IMR-90 (cell line): Measurements from ENCODE around the gene SERPINA12. TPM values are rescaled to one million over a fixed set of nuclear protein-coding genes. Genes with fewer than 3 reads are reported as not detected.

Experiments
- ATAC-seq: fragments of 200-7000 bp; cut with Tn5 transposase; 2 replicates; pipeline ENCODE4 v1.9.1; 2020; ENCODE audit warnings: low read depth, mild to moderate bottlenecking, moderate library complexity
- BruUV-seq: library from RNA; stranded (reverse); fragments of 400-500 nt; replicated peaks from 2 replicates; lab custom pipeline; 2021; lab: Mats Ljungman, UMichigan
- CTCF ChIA-PET: fragments of 300-600 bp; formaldehyde crosslinking; extraction: SDS; loops from one replicate; lab custom pipeline; 2021; ENCODE audit warnings: antibody characterized with exemption; lab: Yijun Ruan, JAX
- POLR2A ChIA-PET: fragments of 300-600 bp; sonication (Branson Sonifier 250); formaldehyde crosslinking; loops from one replicate; lab custom pipeline; 2022; ENCODE audit warnings: antibody characterized with exemption; ENCODE audit not compliant: unreplicated experiment; lab: Charles Lee
- DNase-seq: peaks from one replicate; pipeline ENCODE4 v3.0.0; 2013
- H2AFZ ChIP-seq: replicated peaks from 2 replicates; pipeline ENCODE3; 2013; ENCODE audit warnings: low read length, mild to moderate bottlenecking; ENCODE audit not compliant: poor library complexity
- H2AK5ac ChIP-seq: 2 replicates; pipeline ENCODE4 v1.6.1; 2013; ENCODE audit warnings: low read depth, low read length, inconsistent platforms
- H2AK9ac ChIP-seq: replicated peaks from 2 replicates; pipeline ENCODE3; 2013; ENCODE audit warnings: mild to moderate bottlenecking, low read depth, low read length, moderate library complexity; ENCODE audit not compliant: poor library complexity
- H2BK120ac ChIP-seq: 2 replicates; pipeline ENCODE4 v1.6.1; 2013; ENCODE audit warnings: low read depth, low read length, inconsistent platforms
- H2BK15ac ChIP-seq: 3 replicates; pipeline ENCODE4 v1.6.1; 2013; ENCODE audit warnings: low read depth, low read length, inconsistent platforms
- H2BK20ac ChIP-seq: 2 replicates; pipeline ENCODE4 v1.6.1; 2013; ENCODE audit warnings: low read depth, mild to moderate bottlenecking, inconsistent platforms, low read length, moderate library complexity
- H2BK5ac ChIP-seq: 2 replicates; pipeline ENCODE4 v1.6.1; 2013; ENCODE audit warnings: mild to moderate bottlenecking, low read depth, low read length, inconsistent platforms; ENCODE audit not compliant: poor library complexity, severe bottlenecking
- H3K14ac ChIP-seq: replicated peaks from 2 replicates; pipeline ENCODE4 v1.6.1; 2013; ENCODE audit warnings: low read depth, low read length, inconsistent platforms
- H3K18ac ChIP-seq: 2 replicates; pipeline ENCODE4 v1.6.1; 2013; ENCODE audit warnings: low read depth, low read length, control low read depth
- H3K23ac ChIP-seq: 2 replicates; pipeline ENCODE4 v1.6.1; 2013; ENCODE audit warnings: low read depth, low read length, inconsistent platforms
- H3K27ac ChIP-seq: 2 replicates; pipeline ENCODE4 v1.5.1; 2013; ENCODE audit warnings: mild to moderate bottlenecking, control low read depth, low read length; ENCODE audit not compliant: insufficient read depth
- H3K27me3 ChIP-seq: 2 replicates; pipeline ENCODE4 v1.6.1; 2013; ENCODE audit warnings: low read length; ENCODE audit not compliant: control insufficient read depth, insufficient read depth
- H3K36me3 ChIP-seq: 2 replicates; pipeline ENCODE4 v1.6.1; 2013; ENCODE audit warnings: low read length, mixed read lengths; ENCODE audit not compliant: control insufficient read depth, insufficient read depth
- H3K4ac ChIP-seq: 2 replicates; pipeline ENCODE4 v1.6.1; 2013; ENCODE audit warnings: low read depth, low read length, inconsistent platforms
- H3K4me1 ChIP-seq: 2 replicates; pipeline ENCODE4 v1.6.1; 2013; ENCODE audit warnings: low read length, mixed read lengths; ENCODE audit not compliant: control insufficient read depth, insufficient read depth
- H3K4me2 ChIP-seq: 2 replicates; pipeline ENCODE4 v1.6.1; 2013; ENCODE audit warnings: low read depth, mild to moderate bottlenecking, control low read depth, low read length, moderate library complexity
- H3K4me3 ChIP-seq: 2 replicates; pipeline ENCODE4 v1.5.1; 2013; ENCODE audit warnings: low read depth, mild to moderate bottlenecking, control low read depth, low read length, moderate library complexity; ENCODE audit not compliant: insufficient read depth
- H3K56ac ChIP-seq: 2 replicates; pipeline ENCODE4 v1.6.1; 2013; ENCODE audit warnings: low read length, inconsistent platforms; ENCODE audit not compliant: insufficient read depth; ENCODE audit errors: extremely low read depth
- H3K79me1 ChIP-seq, 2 experiments: 2 replicates each; pipeline ENCODE4 v1.6.1; 2013; ENCODE audit warnings: low read length in 2 of 2, inconsistent platforms in 1 of 2, low read depth in 1 of 2
- H3K9ac ChIP-seq: 2 replicates; pipeline ENCODE4 v1.6.1; 2013; ENCODE audit warnings: low read depth, low read length, control low read depth
- H3K9me1 ChIP-seq: 2 replicates; pipeline ENCODE4 v1.6.1; 2013; ENCODE audit warnings: low read length, inconsistent platforms; ENCODE audit not compliant: insufficient read depth
- H3K9me3 ChIP-seq: 2 replicates; pipeline ENCODE4 v1.6.1; 2013; ENCODE audit warnings: low read length; ENCODE audit not compliant: control insufficient read depth, insufficient read depth
- H4K20me1 ChIP-seq: 2 replicates; pipeline ENCODE4 v1.6.1; 2013; ENCODE audit warnings: low read length, inconsistent platforms; ENCODE audit not compliant: insufficient read depth
- H4K5ac ChIP-seq: 2 replicates; pipeline ENCODE4 v1.6.1; 2013; ENCODE audit warnings: mild to moderate bottlenecking, low read depth, low read length, control low read depth
- H4K8ac ChIP-seq, 2 experiments: 2 replicates each; pipeline ENCODE4 v1.6.1; 2013; ENCODE audit warnings: low read depth in 2 of 2, low read length in 2 of 2, control low read depth in 1 of 2, inconsistent platforms in 1 of 2
- H4K91ac ChIP-seq: 2 replicates; pipeline ENCODE4 v1.6.1; 2013; ENCODE audit warnings: low read depth, low read length, inconsistent platforms; ENCODE audit not compliant: insufficient read depth
- BHLHE40 ChIP-seq: fragments of 150-350 bp; IDR thresholded peaks from 2 replicates; pipeline ENCODE4 v1.6.1; 2016; ENCODE audit warnings: mild to moderate bottlenecking, low read depth, low read length
- CEBPB ChIP-seq: IDR thresholded peaks from 2 replicates; pipeline ENCODE4 v1.6.1; 2012; ENCODE audit warnings: low read depth, low read length, improper control_type of control experiment
- CHD1 ChIP-seq: IDR thresholded peaks from 2 replicates; pipeline ENCODE4 v1.6.1; 2012; ENCODE audit warnings: low read depth, low read length, improper control_type of control experiment
- CTCF ChIP-seq: conservative IDR thresholded peaks from 2 replicates; pipeline ENCODE4 v1.5.1; 2012; ENCODE audit warnings: mild to moderate bottlenecking, low read depth, low read length, improper control_type of control experiment
- ELK1 ChIP-seq: fragments of 150-350 bp; IDR thresholded peaks from 2 replicates; pipeline ENCODE4 v1.6.1; 2016; ENCODE audit warnings: low read depth, mild to moderate bottlenecking, low read length, moderate library complexity, borderline replicate concordance
- FOS ChIP-seq: fragments of 150-350 bp; IDR thresholded peaks from 2 replicates; pipeline ENCODE4 v1.6.1; 2016; ENCODE audit warnings: low read depth, low read length
- MAFK ChIP-seq: IDR thresholded peaks from 2 replicates; pipeline ENCODE4 v1.6.1; 2012; ENCODE audit warnings: low read depth, low read length, improper control_type of control experiment
- MAZ ChIP-seq: IDR thresholded peaks from 2 replicates; pipeline ENCODE4 v1.6.1; 2012; ENCODE audit warnings: low read depth, mild to moderate bottlenecking, low read length, improper control_type of control experiment, moderate library complexity, borderline replicate concordance
- MXI1 ChIP-seq: IDR thresholded peaks from 2 replicates; pipeline ENCODE4 v1.6.1; 2012; ENCODE audit warnings: low read depth, mild to moderate bottlenecking, low read length, moderate library complexity, borderline replicate concordance
- NFE2L2 ChIP-seq: fragments of 150-350 bp; IDR thresholded peaks from 2 replicates; pipeline ENCODE4 v1.6.1; 2016; ENCODE audit warnings: low read depth, mild to moderate bottlenecking, low read length
- POLR2A ChIP-seq: IDR thresholded peaks from 2 replicates; pipeline ENCODE4 v1.6.1; 2012; ENCODE audit warnings: mild to moderate bottlenecking, low read depth, low read length
- RAD21 ChIP-seq: IDR thresholded peaks from 2 replicates; pipeline ENCODE4 v1.6.1; 2012; ENCODE audit warnings: low read length, improper control_type of control experiment
- RCOR1 ChIP-seq: IDR thresholded peaks from 2 replicates; pipeline ENCODE4 v1.6.1; 2012; ENCODE audit warnings: mild to moderate bottlenecking, low read length, improper control_type of control experiment; ENCODE audit not compliant: insufficient replicate concordance
- RFX5 ChIP-seq: IDR thresholded peaks from 2 replicates; pipeline ENCODE4 v1.8.0; 2012; ENCODE audit warnings: low read depth, mild to moderate bottlenecking, low read length, moderate library complexity
- SMC3 ChIP-seq: fragments of 150-350 bp; IDR thresholded peaks from 2 replicates; pipeline ENCODE4 v1.6.1; 2016; ENCODE audit warnings: low read depth, mild to moderate bottlenecking, antibody characterized with exemption, low read length, moderate library complexity
- USF2 ChIP-seq: fragments of 150-350 bp; IDR thresholded peaks from 2 replicates; pipeline ENCODE4 v1.6.1; 2017; ENCODE audit warnings: mild to moderate bottlenecking, antibody characterized with exemption, low read length, low read depth
- WGBS, 2 experiments: methylation state at CpG; one replicate each; pipeline versions ENCODE4 v1.1.5 to v1.1.7; 2013; ENCODE audit warnings: missing lambda C conversion rate in 2 of 2; ENCODE audit not compliant: insufficient read length in 1 of 2; ENCODE audit errors: extremely low coverage in 2 of 2; 5-methylcytosine and 5-hydroxymethylcytosine counted together
- dilution Hi-C: fragments of 300-500 bp; cut with HindIII; formaldehyde crosslinking; loops from one replicate; pipeline ENCODE4 v1.14.3; 2018; ENCODE audit warnings: low sequenced_read_pairs; ENCODE audit not compliant: unreplicated experiment
- in situ Hi-C: fragments of 300-500 bp; cut with MboI; formaldehyde crosslinking; loops from 3 replicates; pipeline ENCODE4 v1.14.3; 2019; ENCODE audit warnings: low sequenced_read_pairs, inconsistent platforms, mixed read lengths
- intact Hi-C: fragments of 100-400 bp; cut with micrococcal nuclease; formaldehyde crosslinking; loops from 2 replicates; pipeline ENCODE4 v1.10.0; 2022
- polyA plus RNA-seq, 3 experiments: library from polyadenylated mRNA; depleted of rRNA; stranded (reverse); fragments of >200 nt; gene quantifications; 2 replicates each; pipeline ENCODE4 v1.2.3, GENCODE V29; 2012; ENCODE audit warnings: low replicate concordance in 1 of 3
- total RNA-seq: library from RNA; depleted of rRNA; stranded (reverse); fragments of >200 nt; gene quantifications from 2 replicates; pipeline ENCODE4 v1.2.3, GENCODE V29; 2012

SERPINA12 gene
- total and polyA plus RNA-seq, 2 of the 4 experiments (the other 2 are of a cell fraction) = not detected

GRCh38 chr14:94451826-94452225, 57.4 kb downstream of the SERPINA12 start:
- H2BK15ac ChIP-seq = no peak overlapping the region
- no peak overlapping the region for H3K23ac ChIP-seq
- H4K91ac ChIP-seq = no peak overlapping the region
- no peak overlapping the region for H2AK5ac ChIP-seq
- in situ Hi-C loops = no loop called here
- H3K27ac ChIP-seq = no peak overlapping the region
- H3K79me1 ChIP-seq = no peaks in the 10 kb centered on the region
- dilution Hi-C loops = no loop called here
- no peak overlapping the region for H3K14ac ChIP-seq
- no peak overlapping the region for H2AK9ac ChIP-seq
- no peaks in the 10 kb centered on the region for H3K9me3 ChIP-seq
- no peak overlapping the region for H2BK5ac ChIP-seq
- WGBS, 2 experiments = no CpG with 5 or more reads among the region's 3 CpGs
- no peak overlapping the region for H3K4me2 ChIP-seq
- ATAC-seq (no peak), DNase-seq (no peak)
- no peaks in the 10 kb centered on the region; the same call in 1 of the 2 replicates for H3K27me3 ChIP-seq
- BruUV-seq = no TSS peak
- no peak overlapping the region for H2BK20ac ChIP-seq
- no peak overlapping the region for H3K56ac ChIP-seq
- H3K4me3 ChIP-seq = no peak overlapping the region
- H3K4me1 ChIP-seq = no peaks in the 10 kb centered on the region
- no peak overlapping the region for H4K5ac ChIP-seq
- H4K8ac ChIP-seq = no peak overlapping the region
- H3K4ac ChIP-seq = no peak overlapping the region
- ChIA-PET CTCF (no interaction called here), POLR2A (no interaction called here)
- no peak overlapping the region for H2AFZ ChIP-seq
- no peak overlapping the region for H3K9ac ChIP-seq
- H3K18ac ChIP-seq = no peak overlapping the region
- no peaks in the 10 kb centered on the region for H3K36me3 ChIP-seq
- no peaks in the 10 kb centered on the region for H3K9me1 ChIP-seq
- H4K20me1 ChIP-seq = no peaks in the 10 kb centered on the region
- TF ChIP-seq MAZ = no peak
- no peak for TF ChIP-seq POLR2A
- no peak for TF ChIP-seq ELK1
- TF ChIP-seq SMC3 = no peak
- TF ChIP-seq NFE2L2 = no peak
- TF ChIP-seq USF2 = no peak
- no peak for TF ChIP-seq CHD1
- no peak for TF ChIP-seq FOS
- TF ChIP-seq CEBPB = no peak
- no peak for TF ChIP-seq MXI1
- TF ChIP-seq RAD21 = no peak
- TF ChIP-seq BHLHE40 = no peak
- TF ChIP-seq RCOR1 = no peak
- no peak for TF ChIP-seq CTCF
- no peak for TF ChIP-seq RFX5
- TF ChIP-seq MAFK = no peak
- intact Hi-C loops = no loop called here
- no peak overlapping the region for H2BK120ac ChIP-seq
